K562 (cell line): ENCODE measurements around the gene WDR91. TPM values are rescaled to one million over a fixed set of nuclear protein-coding genes. Genes with fewer than 3 reads are reported as not detected.

Experiments used
- ATAC-seq: fragments of 200-7000 bp; cut with Tn5 transposase; 3 replicates; pipeline ENCODE4 v1.9.1; 2020; ENCODE audit warnings: moderate library complexity
- BruUV-seq: library from RNA; stranded (reverse); fragments of 400-500 nt; replicated peaks from 2 replicates; lab custom pipeline; 2021; lab: Mats Ljungman, UMichigan
- CTCF ChIA-PET: fragments of 300-600 bp; formaldehyde crosslinking; extraction: SDS; loops from one replicate; lab custom pipeline; 2021; ENCODE audit warnings: low intra/inter-chr PET ratio; lab: Yijun Ruan, JAX
- POLR2A ChIA-PET: fragments of 300-600, 350-650 bp; sonication (Branson Sonifier 250); formaldehyde crosslinking; extraction: SDS; loops from one replicate; lab custom pipeline; 2021; ENCODE audit warnings: antibody characterized with exemption, inconsistent platforms; lab: Yijun Ruan, JAX
- DNase-seq, 4 experiments: peaks; one replicate each; pipeline versions ENCODE4 v3.0.0 to v3.0.0-alpha.2; 2011 to 2018; ENCODE audit warnings: low spot score in 3 of 4, mixed read lengths in 3 of 4; ENCODE audit errors: extremely low read depth in 1 of 4
- FAIRE-seq: peaks from 2 replicates; lab custom pipeline; 2011; peaks lifted over from hg19 to GRCh38; lab: Jason Lieb, UNC
- H2AFZ ChIP-seq: 2 replicates; pipeline ENCODE4 v1.6.0; 2011; ENCODE audit warnings: low read depth, low read length, control low read depth, inconsistent platforms
- H3K27ac ChIP-seq: fragments of 200-600 bp; 3 replicates; pipeline ENCODE4 v1.8.0; 2011; ENCODE audit warnings: low read depth, mild to moderate bottlenecking, control low read depth, inconsistent platforms, low read length, moderate library complexity, mixed read lengths; ENCODE audit errors: extremely low read depth
- H3K27me3 ChIP-seq, 2 experiments: fragments of 300-600 bp in 1 of 2; 2 replicates in 1 of 2; 3 replicates in 1 of 2; pipeline versions ENCODE4 v1.6.0 to v1.8.0; 2011; ENCODE audit warnings: inconsistent platforms in 2 of 2, low read length in 2 of 2, mild to moderate bottlenecking in 1 of 2, mixed read lengths in 1 of 2, moderate library complexity in 1 of 2; ENCODE audit not compliant: control insufficient read depth in 2 of 2, insufficient read depth in 2 of 2
- H3K36me3 ChIP-seq: fragments of 300-600 bp; 3 replicates; pipeline ENCODE4 v1.8.0; 2011; ENCODE audit warnings: mild to moderate bottlenecking, low read length, inconsistent platforms; ENCODE audit not compliant: control insufficient read depth, insufficient read depth
- H3K4me1 ChIP-seq, 2 experiments: fragments of 200-600 bp in 1 of 2; replicated peaks in 1 of 2; 2 replicates in 1 of 2; 3 replicates in 1 of 2; pipeline versions ENCODE4 v1.5.1 to v1.8.0; 2011; ENCODE audit warnings: inconsistent platforms in 2 of 2, low read length in 2 of 2, mild to moderate bottlenecking in 1 of 2, mixed read lengths in 1 of 2, moderate library complexity in 1 of 2; ENCODE audit not compliant: control insufficient read depth in 2 of 2, insufficient read depth in 2 of 2
- H3K4me2 ChIP-seq: 2 replicates; pipeline ENCODE4 v1.6.1; 2011; ENCODE audit warnings: low read length, control low read depth, inconsistent platforms, mixed read lengths; ENCODE audit not compliant: insufficient read depth
- H3K4me3 ChIP-seq: fragments of 200-600 bp; sonication (generic), shearing (Covaris generic); 2 replicates; pipeline ENCODE4 v1.5.1; 2016; ENCODE audit warnings: control low read depth, inconsistent platforms
- H3K79me2 ChIP-seq: fragments of 200-600 bp; 3 replicates; pipeline ENCODE4 v1.8.0; 2011; ENCODE audit warnings: low read length, inconsistent platforms; ENCODE audit not compliant: control insufficient read depth, insufficient read depth
- H3K9ac ChIP-seq, 2 experiments: 2 replicates each; pipeline versions ENCODE4 v1.6.0 to v1.6.1; 2011; ENCODE audit warnings: low read depth in 2 of 2, low read length in 2 of 2, control low read depth in 1 of 2, inconsistent platforms in 1 of 2, mild to moderate bottlenecking in 1 of 2, mixed read lengths in 1 of 2; ENCODE audit not compliant: insufficient read depth in 1 of 2
- H3K9me1 ChIP-seq: one replicate; pipeline ENCODE4 v1.6.0; 2011; ENCODE audit warnings: inconsistent platforms, mild to moderate bottlenecking, low read length, moderate library complexity; ENCODE audit not compliant: control insufficient read depth, insufficient read depth
- H3K9me3 ChIP-seq: replicated peaks from 2 replicates; pipeline ENCODE4 v1.5.1; 2011; ENCODE audit warnings: low read depth, low read length, inconsistent platforms; ENCODE audit not compliant: control insufficient read depth, insufficient read depth
- H4K20me1 ChIP-seq: replicated peaks from 2 replicates; pipeline ENCODE4 v1.6.1; 2011; ENCODE audit warnings: low read length, inconsistent platforms, mixed read lengths; ENCODE audit not compliant: control insufficient read depth, insufficient read depth
- ATF1 ChIP-seq, 2 experiments: fragments of 450-650 bp in 1 of 2; IDR thresholded peaks; 2 replicates each; pipeline ENCODE4 v1.6.1; 2016; ENCODE audit warnings: missing compliant biosample characterization in 1 of 2, missing genetic modification characterization in 1 of 2
- COPS2 ChIP-seq: fragments of 450-650 bp; conservative IDR thresholded peaks from 2 replicates; pipeline ENCODE4 v1.6.1; 2016; ENCODE audit warnings: mild to moderate bottlenecking, moderate library complexity
- ELK3 ChIP-seq: fragments of 450-650 bp; formaldehyde crosslinking; IDR thresholded peaks from 2 replicates; pipeline ENCODE4 v1.4.0; 2020; ENCODE audit warnings: mild to moderate bottlenecking
- ETV5 ChIP-seq: sonication (generic); formaldehyde crosslinking; IDR thresholded peaks from 2 replicates; pipeline ENCODE4 v1.4.0; 2020; ENCODE audit warnings: low read depth, mild to moderate bottlenecking, missing genetic modification reagents
- GABPA ChIP-seq: fragments of 200-800 bp; sonication (Bioruptor generic); conservative IDR thresholded peaks from 2 replicates; pipeline ENCODE4 v1.6.1; 2016; ENCODE audit warnings: low read depth, missing genetic modification characterization, missing compliant biosample characterization
- NFRKB ChIP-seq: fragments of 450-650 bp; IDR thresholded peaks from 2 replicates; pipeline ENCODE4 v1.6.1; 2016; ENCODE audit warnings: low read depth
- USF2 ChIP-seq: sonication (generic); formaldehyde crosslinking; IDR thresholded peaks from 2 replicates; pipeline ENCODE4 v1.5.0; 2020; ENCODE audit warnings: missing genetic modification reagents
- ZBTB40 ChIP-seq, 2 experiments: fragments of 450-650 bp in 1 of 2; sonication (generic) in 1 of 2; formaldehyde crosslinking in 1 of 2; IDR thresholded peaks; 2 replicates each; pipeline versions ENCODE4 v1.7.1 to v1.9.0; 2016 to 2022; ENCODE audit warnings: inconsistent platforms in 1 of 2, mild to moderate bottlenecking in 1 of 2, missing genetic modification reagents in 1 of 2
- ZC3H11A ChIP-seq: IDR thresholded peaks from 2 replicates; pipeline ENCODE4 v1.6.1; 2012; ENCODE audit warnings: low read depth, low read length, improper control_type of control experiment
- ZNF324 ChIP-seq: fragments of 250-450 bp; sonication (Bioruptor Pico); IDR thresholded peaks from 2 replicates; pipeline ENCODE4 v1.4.0; 2020; ENCODE audit warnings: mild to moderate bottlenecking
- WGBS: fragments of 100-300 bp; shearing (Covaris generic); methylation state at CpG from one replicate; pipeline ENCODE4 v1.1.6; 2016; ENCODE audit warnings: low coverage, mixed read lengths; ENCODE audit not compliant: insufficient coverage; ENCODE audit errors: missing lambda C conversion rate; 5-methylcytosine and 5-hydroxymethylcytosine counted together
- in situ Hi-C: fragments of 300-500 bp; cut with MboI; formaldehyde crosslinking; loops from 4 replicates; pipeline ENCODE4 v1.15.0; 2018; ENCODE audit warnings: inconsistent platforms, mixed read lengths
- intact Hi-C: fragments of 100-400 bp; cut with micrococcal nuclease; formaldehyde crosslinking; loops from 2 replicates; pipeline ENCODE4 v1.14.2; 2022
- polyA plus RNA-seq, 8 experiments: library from polyadenylated mRNA; depleted of rRNA in 4 of 8; stranded (reverse) in 5 of 8; unstranded in 3 of 8; fragments of >200 nt; fragmentation: Nextera tagmentation in 2 of 8; fragmentation: Illumina TruSeq in 1 of 8; extraction: Ambion mirVana in 2 of 8; extraction: Trizol in 1 of 8; gene quantifications; 2 replicates each; pipeline versions ENCODE4 v1.2.1 to v1.2.3, GENCODE V29; 2011 to 2014; ENCODE audit warnings: inconsistent platforms in 1 of 8, missing spikeins in 1 of 8
- total RNA-seq, 7 experiments: library from RNA; depleted of rRNA in 6 of 7; stranded (reverse); fragments of >200 nt in 6 of 7; fragmentation: Illumina TruSeq in 2 of 7; extraction: Trizol in 2 of 7; gene quantifications; 2 replicates each; pipeline versions ENCODE4 v1.2.1 to v1.2.3, GENCODE V29; 2011 to 2021; ENCODE audit warnings: low replicate concordance in 1 of 7

WDR91 gene
- total and polyA plus RNA-seq, 9 of the 15 experiments (the other 6 are each of a cell fraction or from before 2014, with no cell fraction given) = 1.9 to 18.2 (median 9.8) TPM

GRCh38 chr7:135147341-135147898 is 63.9 kb downstream of the WDR91 start:
- CTCF ChIA-PET = no interaction called here
- 0 out of 2 replicates have a peak, but pooled peaks have one; percentile 44 for TF ChIP-seq GABPA (tag)
- TF ChIP-seq ZNF324 (CRISPR knock-in tag) = no peak
- peak; percentile 61 for TF ChIP-seq USF2 (CRISPR knock-in tag)
- TF ChIP-seq COPS2 = no peak
- TF ChIP-seq ELK3 (CRISPR knock-in tag) = peak; percentile 65; the same call in 1 of the 2 replicates
- no peak for TF ChIP-seq ATF1 (CRISPR knock-in tag; IDR thresholded peaks at IDR 0.05)
- TF ChIP-seq ATF1 (tag; IDR thresholded peaks at IDR 0.05) = no peak
- peak; percentile 69 for TF ChIP-seq NFRKB
- no peak for TF ChIP-seq ZBTB40 (IDR thresholded peaks at IDR 0.05)
- no peak for TF ChIP-seq ZBTB40 (CRISPR knock-in tag; IDR thresholded peaks at IDR 0.05)
- no peak for TF ChIP-seq ZC3H11A
- TF ChIP-seq ETV5 (CRISPR knock-in tag) = peak; percentile 49; the same call in 1 of the 2 replicates

More at GRCh38 chr7:135147341-135147898, 63.9 kb downstream of the WDR91 start:
- Histone ChIP-seq H3K79me2 (no peaks in the 10 kb centered on the region), H3K27ac (peak overlapping the region; percentile 58; the same call in 2 of the 3 replicates), H3K4me2 (peak overlapping the region; percentile 86), H3K9me1 (no peaks in the 10 kb centered on the region), H3K9me3 (no peaks in the 10 kb centered on the region), H3K36me3 (no peaks in the 10 kb centered on the region), H4K20me1 (no peaks in the 10 kb centered on the region), H3K4me1 (peaks cover 0 to 11% of the 10 kb centered on the region in 2 experiments; a peak in 3 of 5 replicates), H3K27me3 (no peaks in the 10 kb centered on the region), H2AFZ (peak overlapping the region; percentile 89), H3K9ac (peak overlapping the region in 1 of 2 experiments; percentile 36; a peak in 2 of 4 replicates), H3K4me3 (peak overlapping the region; percentile 4)
- ATAC-seq (peak; percentile 57), DNase-seq (peak in 2 of 4 experiments; percentile 14 to 17), FAIRE-seq (no peak)
- intact Hi-C loops (no loop called here), in situ Hi-C loops (no loop called here)
- BruUV-seq = TSS peak; percentile 62
- WGBS = 11% methylated on average over 6 of the region's 6 CpGs
- POLR2A ChIA-PET = interaction anchor here (0.7 to 2.1 kb wide), 10 partner anchors 11 to 133 kb away, joined by 3 to 11 read pairs (median 4); partner anchors contain the start of gene CYREN
